GM18507 (cell line): Measurements from ENCODE around the gene ARMC2.
"Not testable (repeated sequence)": the region's sequence is repeated elsewhere in the genome, so short reads cannot be mapped to it uniquely, and the experiment has no call there.

Experiments
- DNase-seq: peaks from one replicate; pipeline ENCODE4 v3.0.0; 2011; ENCODE audit warnings: low read depth; ENCODE audit not compliant: insufficient read length; ENCODE audit errors: extremely low spot score
- FAIRE-seq: peaks from 2 replicates; lab custom pipeline; 2011; peaks lifted over from hg19 to GRCh38; lab: Jason Lieb, UNC

Gene ARMC2

GRCh38 chr6:108848116-108848868 lies at the start of gene ARMC2:
ARMC2 (plus strand) TSS chr6:108848422; CDS start chr6:108854268, 5,846 bp downstream.
- DNase-seq (peak; percentile 81), FAIRE-seq (peak; percentile 86)

GRCh38 chr6:108798670-108799353 lies 49.4 kb upstream of the ARMC2 start:
- no peak for FAIRE-seq
- DNase-seq = no peak

- no peak for DNase-seq
- no peak for FAIRE-seq
Measured at GRCh38 chr6:108799354-108799717, 48.9 kb upstream of the ARMC2 start.

- DNase-seq (no peak), FAIRE-seq (no peak)
Measured at GRCh38 chr6:108799791-108800190, 48.4 kb upstream of the ARMC2 start.

- FAIRE-seq = no peak
Measured at GRCh38 chr6:108800427-108800864, 47.8 kb upstream of the ARMC2 start.

GRCh38 chr6:108801366-108801765 lies 46.9 kb upstream of the ARMC2 start:
- FAIRE-seq = no peak
- DNase-seq = no peak

More at GRCh38 chr6:108800427-108800864, 47.8 kb upstream of the ARMC2 start:
- DNase-seq = no peak

- no peak for DNase-seq
- no peak for FAIRE-seq
Measured at GRCh38 chr6:108803982-108804490, 44.2 kb upstream of the ARMC2 start.

GRCh38 chr6:108804956-108805355 lies 43.3 kb upstream of the ARMC2 start:
- DNase-seq = no peak
- FAIRE-seq = no peak

GRCh38 chr6:108805611-108806167 lies 42.5 kb upstream of the ARMC2 start:
- FAIRE-seq (peak; percentile 66), DNase-seq (peak; percentile 8)

- no peak for DNase-seq
- no peak for FAIRE-seq
Measured at GRCh38 chr6:108806171-108806570, 42.1 kb upstream of the ARMC2 start.

- DNase-seq = no peak
- no peak for FAIRE-seq
Measured at GRCh38 chr6:108806665-108807064, 41.6 kb upstream of the ARMC2 start.

GRCh38 chr6:108807928-108808327 lies 40.3 kb upstream of the ARMC2 start:
- no peak for DNase-seq
- no peak for FAIRE-seq

- no peak for FAIRE-seq
- DNase-seq = no peak
Measured at GRCh38 chr6:108809211-108809610, 39.0 kb upstream of the ARMC2 start.

GRCh38 chr6:108810057-108810643 lies 38.1 kb upstream of the ARMC2 start:
- DNase-seq = no peak
- FAIRE-seq = no peak

GRCh38 chr6:108811490-108811889 lies 36.7 kb upstream of the ARMC2 start:
- FAIRE-seq (no peak), DNase-seq (no peak)

- not testable (repeated sequence) for FAIRE-seq, DNase-seq
Measured at GRCh38 chr6:108813218-108813617, 35.0 kb upstream of the ARMC2 start.

GRCh38 chr6:108817276-108817675 lies 30.9 kb upstream of the ARMC2 start:
- DNase-seq, FAIRE-seq: not testable (repeated sequence)

GRCh38 chr6:108820006-108820405 lies 28.2 kb upstream of the ARMC2 start:
- no peak for FAIRE-seq
- DNase-seq = no peak

GRCh38 chr6:108822401-108822800 lies 25.8 kb upstream of the ARMC2 start:
- no peak for DNase-seq
- FAIRE-seq = no peak

- DNase-seq (no peak), FAIRE-seq (no peak)
Measured at GRCh38 chr6:108825326-108825725, 22.9 kb upstream of the ARMC2 start.
